ENCODE results near the gene JAM3. TPM values are rescaled to one million over a fixed set of nuclear protein-coding genes. Genes with fewer than 3 reads are reported as not detected.

JAM3 gene
- total and polyA plus RNA-seq, 2 of the 4 experiments (the other 2 are of a cell fraction): 38.0 to 71.5 TPM

GRCh38 chr11:134074346-134074745 is 5.5 kb downstream of the JAM3 start:
- Histone ChIP-seq H3K27me3 (ENCODE audit: control insufficient read depth, insufficient read depth, low read length) (no peaks in the 10 kb centered on the region), H3K4me1 (ENCODE audit: control insufficient read depth, insufficient read depth, low read length) (peaks cover 2% of the 10 kb centered on the region; the same call in 1 of the 2 replicates), H3K36me3 (ENCODE audit: control insufficient read depth, insufficient read depth, low read length) (no peaks in the 10 kb centered on the region), H4K5ac (ENCODE audit: low read depth, low read length) (no peak overlapping the region), H3K79me1 (ENCODE audit: low read depth in 1 of 2, low read length in 2 of 2) (peaks cover 12 to 47% of the 10 kb centered on the region in 2 experiments), H3K23ac (ENCODE audit: low read depth, low read length) (no peak overlapping the region), H3K4me2 (ENCODE audit: low read depth, low read length) (no peak overlapping the region), H2AK9ac (replicated peaks; ENCODE audit: low read depth, low read length, poor library complexity) (no peak overlapping the region), H2BK20ac (ENCODE audit: low read depth, low read length) (no peak overlapping the region), H3K4ac (ENCODE audit: low read depth, low read length) (no peak overlapping the region), H3K56ac (ENCODE audit: extremely low read depth, insufficient read depth, low read length) (no peak overlapping the region), H4K20me1 (ENCODE audit: insufficient read depth, low read length) (peaks cover 7% of the 10 kb centered on the region; the same call in 1 of the 2 replicates), H3K9me3 (ENCODE audit: control insufficient read depth, insufficient read depth, low read length) (no peaks in the 10 kb centered on the region), H3K14ac (replicated peaks; ENCODE audit: low read depth, low read length) (no peak overlapping the region), H3K27ac (ENCODE audit: insufficient read depth, low read length) (no peak overlapping the region), H3K18ac (ENCODE audit: low read depth, low read length) (no peak overlapping the region), H2BK5ac (ENCODE audit: low read depth, low read length, poor library complexity, severe bottlenecking) (no peak overlapping the region), H4K8ac (ENCODE audit: low read depth in 2 of 2, low read length in 2 of 2) (no peak overlapping the region), H2BK15ac (ENCODE audit: low read depth, low read length) (no peak overlapping the region), H3K9ac (ENCODE audit: low read depth, low read length) (no peak overlapping the region), H2BK120ac (ENCODE audit: low read depth, low read length) (no peak overlapping the region), H2AK5ac (ENCODE audit: low read depth, low read length) (no peak overlapping the region), H2AFZ (replicated peaks; ENCODE audit: low read length, poor library complexity) (no peak overlapping the region), H3K4me3 (ENCODE audit: insufficient read depth, low read depth, low read length) (no peak overlapping the region), H3K9me1 (ENCODE audit: insufficient read depth, low read length) (no peaks in the 10 kb centered on the region), H4K91ac (ENCODE audit: insufficient read depth, low read depth, low read length) (no peak overlapping the region)
- DNase-seq: no peak
- no TSS peak for BruUV-seq (replicated peaks)
- intact Hi-C loops (cut with micrococcal nuclease): no loop called here
- ChIA-PET POLR2A (ENCODE audit: unreplicated experiment) (interaction anchor here (0.6 kb wide), 1 partner anchor 58 kb away, joined by 3 read pairs; no protein-coding TSS in a partner anchor), CTCF (interaction anchor here (0.6 kb wide), 1 partner anchor 24 kb away, joined by 3 read pairs; no protein-coding TSS in a partner anchor)
- no peak for TF ChIP-seq ELK1 (IDR thresholded peaks at IDR 0.05; ENCODE audit: borderline replicate concordance, low read depth, low read length)
- TF ChIP-seq CHD1 (IDR thresholded peaks at IDR 0.05; ENCODE audit: low read depth, low read length): no peak
- no peak for ATAC-seq (ENCODE audit: low read depth)
- dilution Hi-C loops (cut with HindIII; ENCODE audit: low sequenced_read_pairs, unreplicated experiment): no loop called here
- no CpG with 5 or more reads among the region's 4 CpGs for WGBS, 2 experiments (ENCODE audit: extremely low coverage in 2 of 2, insufficient read length in 1 of 2)
- in situ Hi-C loops (cut with MboI; ENCODE audit: low sequenced_read_pairs): no loop called here
